ENCODE results near the gene MYADM. TPM values are rescaled to one million over a fixed set of nuclear protein-coding genes. Genes with fewer than 3 reads are reported as not detected.
A peak's percentile ranks its signal among the peaks of the same experiment; 100 is the strongest.
"Not testable (repeated sequence)": the region's sequence is repeated elsewhere in the genome, so short reads cannot be mapped to it uniquely, and the experiment has no call there.

Gene MYADM
- total RNA-seq, 3 donors from 2014 or later: 47.0 to 193 (median 67.7) TPM

GRCh38 chr19:53866865-53867224 is 838 bp upstream of the MYADM start:
- intact Hi-C loops (cut with DNase I, micrococcal nuclease): no loop called here

GRCh38 chr19:53868091-53868891 is 608 bp downstream of the MYADM start:
- Histone ChIP-seq H3K4me1 (ENCODE audit: low read depth) (peaks cover 37% of the 10 kb centered on the region), H3K36me3 (ENCODE audit: low read depth) (no peaks in the 10 kb centered on the region), H3K4me3 (peak overlapping the region; percentile 23), H3K9me3 (no peaks in the 10 kb centered on the region)
- TF ChIP-seq CTCF (IDR thresholded peaks at IDR 0.05): no peak
- intact Hi-C loops (cut with DNase I, micrococcal nuclease): no loop called here
- ATAC-seq (peak; percentile 9), DNase-seq (peak; percentile 57 to 84 (median 77))

More at GRCh38 chr19:53866865-53867224, 838 bp upstream of the MYADM start:
- H3K9me3 ChIP-seq: no peaks in the 10 kb centered on the region
- peaks cover 28% of the 10 kb centered on the region for H3K4me1 ChIP-seq (ENCODE audit: low read depth)
- peak; percentile 34 to 66 (median 57) for DNase-seq
- no peak for TF ChIP-seq CTCF (IDR thresholded peaks at IDR 0.05)
- no peak overlapping the region for H3K4me3 ChIP-seq
- ATAC-seq: no peak
- H3K36me3 ChIP-seq (ENCODE audit: low read depth): no peaks in the 10 kb centered on the region

GRCh38 chr19:53868892-53869804 is 1.5 kb downstream of the MYADM start:
- intact Hi-C loops (cut with DNase I, micrococcal nuclease): no loop called here
- peak; percentile 15 for TF ChIP-seq CTCF (IDR thresholded peaks at IDR 0.05)
- Histone ChIP-seq H3K4me1 (ENCODE audit: low read depth) (peaks cover 37% of the 10 kb centered on the region), H3K9me3 (no peaks in the 10 kb centered on the region), H3K36me3 (ENCODE audit: low read depth) (no peaks in the 10 kb centered on the region), H3K4me3 (peak overlapping the region; percentile 23)
- DNase-seq (peak; percentile 93 to 95 (median 93)), ATAC-seq (peak; percentile 67)

GRCh38 chr19:53869805-53870484 is 2.3 kb downstream of the MYADM start:
- ATAC-seq; H3K9me3 ChIP-seq; H3K36me3 ChIP-seq (ENCODE audit: low read depth); intact Hi-C loops (cut with DNase I, micrococcal nuclease); DNase-seq: not testable (repeated sequence)
- H3K4me1 ChIP-seq (ENCODE audit: low read depth): peaks cover 31% of the 10 kb centered on the region
- H3K4me3 ChIP-seq: peak overlapping the region; percentile 23

GRCh38 chr19:53870485-53870844 is 2.8 kb downstream of the MYADM start:
- intact Hi-C loops (cut with DNase I, micrococcal nuclease): no loop called here
- TF ChIP-seq CTCF (IDR thresholded peaks at IDR 0.05): no peak
- Histone ChIP-seq H3K36me3 (ENCODE audit: low read depth) (no peaks in the 10 kb centered on the region), H3K4me1 (ENCODE audit: low read depth) (peaks cover 27% of the 10 kb centered on the region), H3K9me3 (no peaks in the 10 kb centered on the region), H3K4me3 (no peak overlapping the region)
- ATAC-seq: peak; percentile 5
- peak; percentile 66 to 73 (median 69) for DNase-seq

Data from mucosa of descending colon (tissue), 3 donors.